HG02973 (cell line): ENCODE results near the gene KLRG1.

ENCODE experiments used
- ATAC-seq: cut with Tn5 transposase; IDR thresholded peaks from one replicate; pipeline ENCODE4 v1.9.1; 2021; ENCODE audit warnings: moderate library complexity; ENCODE audit not compliant: unreplicated experiment

Gene KLRG1

GRCh38 chr12:9040484-9041186 lies 51.3 kb downstream of the KLRG1 start:
- ATAC-seq, result no peak

DNA sequence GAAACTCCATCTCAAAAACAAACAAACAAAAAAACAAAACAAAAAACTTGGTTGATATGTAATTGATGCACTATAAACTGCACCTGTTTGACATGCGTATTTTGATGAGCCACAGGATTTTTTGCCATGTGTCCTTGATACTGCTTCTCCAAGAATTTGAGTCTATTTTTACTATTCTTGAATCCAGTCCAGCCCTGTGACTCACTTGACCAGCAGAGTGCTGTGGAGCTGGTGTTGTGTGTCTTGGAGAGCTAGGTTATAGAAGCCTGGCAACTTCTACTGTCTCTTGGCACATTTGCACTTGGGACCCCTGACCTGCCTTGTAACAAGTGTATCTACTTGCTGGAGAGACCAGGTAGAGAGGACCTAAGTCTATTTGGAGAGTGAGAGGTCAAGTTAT lies 52.0 kb downstream of the KLRG1 start:
- no peak for ATAC-seq

GRCh38 chr12:9043766-9044165 lies 54.4 kb downstream of the KLRG1 start:
- no peak for ATAC-seq

GRCh38 chr12:9047105-9047504 lies 57.8 kb downstream of the KLRG1 start:
- no peak for ATAC-seq

DNA sequence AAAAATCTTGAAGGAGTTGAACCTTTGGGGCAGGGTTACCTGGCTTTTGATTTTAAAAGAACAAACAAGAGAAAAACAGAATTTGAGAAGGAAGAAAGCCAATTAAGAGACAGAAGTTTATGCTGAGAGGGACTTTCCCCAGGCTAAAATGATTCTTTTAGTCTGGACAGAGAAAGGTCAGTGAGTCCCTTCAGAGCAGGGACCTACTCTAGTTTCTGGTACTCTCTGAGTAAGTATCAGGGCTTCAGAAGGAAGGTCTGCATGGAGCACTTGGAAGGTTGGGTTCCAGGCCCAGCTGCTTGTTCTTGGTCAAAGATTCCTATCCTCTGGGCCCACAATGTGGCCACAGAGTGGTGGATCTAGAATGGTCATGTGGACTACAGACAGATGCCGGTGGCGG lies 59.6 kb downstream of the KLRG1 start:
- ATAC-seq, result no peak

GRCh38 chr12:9049520-9050133 lies 60.3 kb downstream of the KLRG1 start:
- ATAC-seq, result no peak

DNA sequence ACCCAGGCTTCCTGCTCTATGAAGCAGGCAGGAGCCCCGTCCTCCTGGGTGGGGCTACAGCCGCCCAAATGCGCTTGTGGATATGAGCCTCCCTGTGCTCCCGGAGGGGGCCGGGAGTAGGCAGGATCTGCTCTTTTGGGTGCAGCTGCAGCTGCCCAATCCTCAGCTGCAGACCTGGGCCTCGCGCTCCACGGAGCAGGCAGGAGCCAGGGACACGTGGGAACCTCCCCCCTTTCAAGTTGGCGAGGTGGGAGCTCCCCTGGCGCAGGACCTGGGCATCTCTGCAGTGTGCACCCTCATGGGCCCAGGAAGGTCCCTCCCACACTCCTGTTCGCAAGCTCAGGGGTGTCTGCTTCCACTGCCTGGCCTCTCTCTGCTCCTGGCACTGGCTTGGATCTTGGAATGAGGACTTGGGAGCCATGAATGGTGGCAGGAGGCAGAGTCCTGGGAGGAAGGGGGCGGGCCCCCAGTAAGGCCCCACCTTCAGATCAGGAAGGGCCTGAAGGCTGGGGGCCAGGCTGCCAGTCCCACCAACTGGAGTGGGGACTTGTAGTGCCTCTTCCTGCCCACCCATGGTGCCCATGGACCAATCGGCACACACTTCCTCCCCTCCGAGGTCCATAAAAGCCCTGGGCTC lies 61.3 kb downstream of the KLRG1 start:
- ATAC-seq, result no peak

GRCh38 chr12:9051158-9051550 lies 61.8 kb downstream of the KLRG1 start:
- no peak for ATAC-seq

- no peak for ATAC-seq
Observed at GRCh38 chr12:9052610-9053009, 63.3 kb downstream of the KLRG1 start.
